ENCODE data around the gene TGFB1.

TGFB1 gene

GRCh38 chr19:41288673-41289530 lies 64.8 kb downstream of the TGFB1 start:
- Histone ChIP-seq H3K36me3 (ENCODE audit: control insufficient read depth, low read length) (peaks cover 89% of the 10 kb centered on the region), H3K27me3 (ENCODE audit: control insufficient read depth, low read length) (no peaks in the 10 kb centered on the region), H3K9me2 (replicated peaks; ENCODE audit: control insufficient read depth, low read length) (no peaks in the 10 kb centered on the region), H4K20me1 (ENCODE audit: control insufficient read depth, insufficient read depth, low read depth, low read length) (no peaks in the 10 kb centered on the region), H3K27ac (ENCODE audit: low read depth, low read length) (no peak overlapping the region), H3K4me3 (ENCODE audit: low read length) (no peak overlapping the region), H3K9me3 (ENCODE audit: control insufficient read depth, insufficient read depth, low read length) (no peaks in the 10 kb centered on the region), H3K4me1 (ENCODE audit: control insufficient read depth, low read length) (no peaks in the 10 kb centered on the region), H3K79me2 (ENCODE audit: control insufficient read depth, low read length) (peaks cover 21% of the 10 kb centered on the region), H3F3A (ENCODE audit: control insufficient read depth, insufficient read depth) (no peaks in the 10 kb centered on the region), H3K4me2 (ENCODE audit: low read length) (no peak overlapping the region)
- TF ChIP-seq CTCF (IDR thresholded peaks at IDR 0.05; ENCODE audit: low read depth, low read length, poor library complexity, severe bottlenecking) (no peak), EZH2phosphoT487 (IDR thresholded peaks at IDR 0.05; ENCODE audit: borderline replicate concordance, low read length) (no peak)

Data from DOHH2 (cell line).